ENCODE results near the gene NEDD4L. TPM values are rescaled to one million over a fixed set of nuclear protein-coding genes. Genes with fewer than 3 reads are reported as not detected.

The NEDD4L gene
- total RNA-seq, 5 donors from 2014 or later (not counting 1 experiment from before 2014, with no cell fraction given), result 4.4 to 10.7 (median 6.7) TPM

- Mint-ChIP-seq H3K36me3 (no peaks in the 10 kb centered on the region), H3K9me3 (no peaks in the 10 kb centered on the region), H3K27me3 (peaks cover 4 to 9% of the 10 kb centered on the region in 2 donors), H3K27ac (no peak overlapping the region), H3K4me3 (no peak overlapping the region), H3K4me1 (peaks cover 0 to 10% (median 0%) of the 10 kb centered on the region in 3 donors)
- CTCF ChIA-PET, result interaction anchor here in 1 of 2 donors (0.7 kb wide), 1 partner anchor 33 kb away, joined by 4 read pairs; no protein-coding TSS in a partner anchor
- 56% methylated on average over 3 of the region's 5 CpGs for WGBS (ENCODE audit: insufficient coverage)
- Histone ChIP-seq H3K27ac (ENCODE audit: low read length) (no peak overlapping the region), H3K27me3 (replicated peaks in 1 of 2; ENCODE audit: control insufficient read depth in 2 of 2, extremely low read depth in 1 of 2, insufficient read depth in 2 of 2, low read length in 1 of 2) (peaks cover 0 to 6% of the 10 kb centered on the region in 2 experiments), H3K36me3 (ENCODE audit: control insufficient read depth in 2 of 2, extremely low read depth in 1 of 2, insufficient read depth in 1 of 2, low read length in 1 of 2) (no peaks in the 10 kb centered on the region), H3K4me1 (ENCODE audit: control insufficient read depth in 1 of 2, extremely low read depth in 1 of 2, insufficient read depth in 2 of 2, low read length in 2 of 2) (no peaks in the 10 kb centered on the region), H3K4me3 (ENCODE audit: control insufficient read depth in 1 of 2, extremely low read depth in 1 of 2, low read length in 1 of 2) (no peak overlapping the region), H3K9me3 (no peaks in the 10 kb centered on the region)
- no peak for DNase-seq
- POLR2A ChIA-PET, result no interaction called here
- ATAC-seq (replicated peaks in 1 of 4), result no peak
Measured at GRCh38 chr18:58291131-58291530, 247.1 kb downstream of the NEDD4L start.

GRCh38 chr18:58292638-58293037, 248.6 kb downstream of the NEDD4L start:
- ATAC-seq (replicated peaks in 1 of 4), result no peak
- H3K36me3 Mint-ChIP-seq, result no peaks in the 10 kb centered on the region
- no peak overlapping the region for H3K4me3 ChIP-seq (ENCODE audit: control insufficient read depth in 1 of 2, extremely low read depth in 1 of 2, low read length in 1 of 2)
- H3K9me3 Mint-ChIP-seq, result no peaks in the 10 kb centered on the region
- no peak overlapping the region for H3K4me3 Mint-ChIP-seq
- H3K9me3 ChIP-seq, result no peaks in the 10 kb centered on the region
- no peak overlapping the region for H3K27ac ChIP-seq (ENCODE audit: low read length)
- ChIA-PET POLR2A (interaction anchor here in 1 of 2 donors (0.6 to 0.7 kb wide), 2 partner anchors 69 to 464 kb away, joined by 3 read pairs; no protein-coding TSS in a partner anchor), CTCF (no interaction called here)
- H3K4me1 ChIP-seq (ENCODE audit: control insufficient read depth in 1 of 2, extremely low read depth in 1 of 2, insufficient read depth in 2 of 2, low read length in 2 of 2), result no peaks in the 10 kb centered on the region
- no peaks in the 10 kb centered on the region for H3K36me3 ChIP-seq (ENCODE audit: control insufficient read depth in 2 of 2, extremely low read depth in 1 of 2, insufficient read depth in 1 of 2, low read length in 1 of 2)
- H3K27me3 Mint-ChIP-seq, result peaks cover 4 to 9% of the 10 kb centered on the region in 2 donors
- no peak overlapping the region for H3K27ac Mint-ChIP-seq
- peaks cover 0 to 6% of the 10 kb centered on the region in 2 experiments for H3K27me3 ChIP-seq (replicated peaks in 1 of 2; ENCODE audit: control insufficient read depth in 2 of 2, extremely low read depth in 1 of 2, insufficient read depth in 2 of 2, low read length in 1 of 2)
- peaks cover 0 to 13% (median 3%) of the 10 kb centered on the region in 3 donors for H3K4me1 Mint-ChIP-seq
- DNase-seq, result no peak
- WGBS (ENCODE audit: insufficient coverage), result no CpG with 5 or more reads among the region's 2 CpGs

- DNase-seq (peak in 1 of 35 experiments; percentile 32), ATAC-seq (replicated peaks in 1 of 4) (peak in 1 of 4 experiments; percentile 19)
- Mint-ChIP-seq H3K4me1 (peaks cover 0 to 21% (median 3%) of the 10 kb centered on the region in 3 donors), H3K27me3 (peaks cover 4% of the 10 kb centered on the region in 2 donors), H3K9me3 (no peaks in the 10 kb centered on the region), H3K27ac (peak overlapping the region in 1 of 2 donors; percentile 12), H3K4me3 (no peak overlapping the region), H3K36me3 (no peaks in the 10 kb centered on the region)
- Histone ChIP-seq H3K4me1 (ENCODE audit: control insufficient read depth in 1 of 2, extremely low read depth in 1 of 2, insufficient read depth in 2 of 2, low read length in 2 of 2) (no peaks in the 10 kb centered on the region), H3K36me3 (ENCODE audit: control insufficient read depth in 2 of 2, extremely low read depth in 1 of 2, insufficient read depth in 1 of 2, low read length in 1 of 2) (no peaks in the 10 kb centered on the region), H3K27ac (ENCODE audit: low read length) (no peak overlapping the region), H3K4me3 (ENCODE audit: control insufficient read depth in 1 of 2, extremely low read depth in 1 of 2, low read length in 1 of 2) (no peak overlapping the region), H3K9me3 (no peaks in the 10 kb centered on the region), H3K27me3 (replicated peaks in 1 of 2; ENCODE audit: control insufficient read depth in 2 of 2, extremely low read depth in 1 of 2, insufficient read depth in 2 of 2, low read length in 1 of 2) (peaks cover 0 to 2% of the 10 kb centered on the region in 2 experiments)
- ChIA-PET POLR2A (no interaction called here), CTCF (interaction anchor here in 1 of 2 donors (0.6 kb wide), 1 partner anchor 224 kb away, joined by 3 read pairs; no protein-coding TSS in a partner anchor)
- 27% methylated on average over 2 of the region's 4 CpGs for WGBS (ENCODE audit: insufficient coverage)
Measured at GRCh38 chr18:58297198-58297597, 253.2 kb downstream of the NEDD4L start.

- H3K9me3 ChIP-seq, result no peaks in the 10 kb centered on the region
- H3K4me3 ChIP-seq (ENCODE audit: control insufficient read depth in 1 of 2, extremely low read depth in 1 of 2, low read length in 1 of 2), result no peak overlapping the region
- H3K27me3 Mint-ChIP-seq, result peaks cover 0 to 4% of the 10 kb centered on the region in 2 donors
- POLR2A ChIA-PET, result no interaction called here
- H3K27me3 ChIP-seq (replicated peaks in 1 of 2; ENCODE audit: control insufficient read depth in 2 of 2, extremely low read depth in 1 of 2, insufficient read depth in 2 of 2, low read length in 1 of 2), result peaks cover 0 to 5% of the 10 kb centered on the region in 2 experiments
- CTCF ChIA-PET, result no interaction called here
- WGBS (ENCODE audit: insufficient coverage), result no CpG with 5 or more reads among the region's 5 CpGs
- H3K9me3 Mint-ChIP-seq, result no peaks in the 10 kb centered on the region
- no peaks in the 10 kb centered on the region for H3K36me3 Mint-ChIP-seq
- no peak overlapping the region for H3K4me3 Mint-ChIP-seq
- ATAC-seq (replicated peaks in 1 of 4) (no peak), DNase-seq (no peak)
- no peaks in the 10 kb centered on the region for H3K36me3 ChIP-seq (ENCODE audit: control insufficient read depth in 2 of 2, extremely low read depth in 1 of 2, insufficient read depth in 1 of 2, low read length in 1 of 2)
- H3K4me1 Mint-ChIP-seq, result peaks cover 9 to 34% (median 15%) of the 10 kb centered on the region in 3 donors
- peaks cover 8 to 10% of the 10 kb centered on the region in 2 experiments for H3K4me1 ChIP-seq (ENCODE audit: control insufficient read depth in 1 of 2, extremely low read depth in 1 of 2, insufficient read depth in 2 of 2, low read length in 2 of 2)
- no peak overlapping the region for H3K27ac ChIP-seq (ENCODE audit: low read length)
- no peak overlapping the region for H3K27ac Mint-ChIP-seq
Measured at GRCh38 chr18:58298251-58299134, 254.5 kb downstream of the NEDD4L start.

GRCh38 chr18:58299135-58299473, 255.1 kb downstream of the NEDD4L start:
- ATAC-seq (replicated peaks in 1 of 4) (no peak), DNase-seq (no peak)
- Mint-ChIP-seq H3K36me3 (no peaks in the 10 kb centered on the region), H3K9me3 (no peaks in the 10 kb centered on the region), H3K27ac (no peak overlapping the region), H3K27me3 (peaks cover 0 to 6% of the 10 kb centered on the region in 2 donors), H3K4me1 (peaks cover 15 to 39% (median 19%) of the 10 kb centered on the region in 3 donors), H3K4me3 (no peak overlapping the region)
- no peak overlapping the region for H3K27ac ChIP-seq (ENCODE audit: low read length)
- H3K9me3 ChIP-seq, result no peaks in the 10 kb centered on the region
- no CpG with 5 or more reads among the region's 4 CpGs for WGBS (ENCODE audit: insufficient coverage)
- no peak overlapping the region for H3K4me3 ChIP-seq (ENCODE audit: control insufficient read depth in 1 of 2, extremely low read depth in 1 of 2, low read length in 1 of 2)
- POLR2A ChIA-PET, result interaction anchor here (0.6 kb wide), 2 partner anchors 34 to 65 kb away, joined by 3 to 4 read pairs; no protein-coding TSS in a partner anchor
- no peaks in the 10 kb centered on the region for H3K36me3 ChIP-seq (ENCODE audit: control insufficient read depth in 2 of 2, extremely low read depth in 1 of 2, insufficient read depth in 1 of 2, low read length in 1 of 2)
- H3K27me3 ChIP-seq (replicated peaks in 1 of 2; ENCODE audit: control insufficient read depth in 2 of 2, extremely low read depth in 1 of 2, insufficient read depth in 2 of 2, low read length in 1 of 2), result peaks cover 0 to 5% of the 10 kb centered on the region in 2 experiments
- H3K4me1 ChIP-seq (ENCODE audit: control insufficient read depth in 1 of 2, extremely low read depth in 1 of 2, insufficient read depth in 2 of 2, low read length in 2 of 2), result peaks cover 13 to 16% of the 10 kb centered on the region in 2 experiments
- CTCF ChIA-PET, result no interaction called here

GRCh38 chr18:58299936-58300335, 255.9 kb downstream of the NEDD4L start:
- peaks cover 15 to 39% (median 19%) of the 10 kb centered on the region in 3 donors for H3K4me1 Mint-ChIP-seq
- H3K4me3 Mint-ChIP-seq, result no peak overlapping the region

More at GRCh38 chr18:58299936-58300335, 255.9 kb downstream of the NEDD4L start:
- peaks cover 0 to 6% of the 10 kb centered on the region in 2 donors for H3K27me3 Mint-ChIP-seq
- no peak overlapping the region for H3K4me3 ChIP-seq (ENCODE audit: control insufficient read depth in 1 of 2, extremely low read depth in 1 of 2, low read length in 1 of 2)
- no peak for DNase-seq
- H3K4me1 ChIP-seq (ENCODE audit: control insufficient read depth in 1 of 2, extremely low read depth in 1 of 2, insufficient read depth in 2 of 2, low read length in 2 of 2), result peaks cover 13 to 17% of the 10 kb centered on the region in 2 experiments
- POLR2A ChIA-PET, result interaction anchor here (0.6 kb wide), 2 partner anchors 35 to 65 kb away, joined by 3 to 4 read pairs; no protein-coding TSS in a partner anchor
- H3K36me3 ChIP-seq (ENCODE audit: control insufficient read depth in 2 of 2, extremely low read depth in 1 of 2, insufficient read depth in 1 of 2, low read length in 1 of 2), result no peaks in the 10 kb centered on the region
- no peaks in the 10 kb centered on the region for H3K36me3 Mint-ChIP-seq
- H3K9me3 ChIP-seq, result no peaks in the 10 kb centered on the region
- ATAC-seq (replicated peaks in 1 of 4), result no peak
- CTCF ChIA-PET, result no interaction called here
- H3K9me3 Mint-ChIP-seq, result no peaks in the 10 kb centered on the region
- H3K27me3 ChIP-seq (replicated peaks in 1 of 2; ENCODE audit: control insufficient read depth in 2 of 2, extremely low read depth in 1 of 2, insufficient read depth in 2 of 2, low read length in 1 of 2), result peaks cover 0 to 5% of the 10 kb centered on the region in 2 experiments
- 43% methylated on average over 1 of the region's 1 CpG for WGBS (ENCODE audit: insufficient coverage)
- H3K27ac ChIP-seq (ENCODE audit: low read length), result no peak overlapping the region
- peak overlapping the region in 1 of 2 donors; percentile 28 for H3K27ac Mint-ChIP-seq

All from T-cell (primary cell).